Measurements from ENCODE around the gene TERF2IP.
A peak's percentile ranks its signal among the peaks of the same experiment; 100 is the strongest.

The TERF2IP gene

GRCh38 chr16:75644240-75645012 is 3.1 kb upstream of the TERF2IP start:
- no peak for DNase-seq

DNA sequence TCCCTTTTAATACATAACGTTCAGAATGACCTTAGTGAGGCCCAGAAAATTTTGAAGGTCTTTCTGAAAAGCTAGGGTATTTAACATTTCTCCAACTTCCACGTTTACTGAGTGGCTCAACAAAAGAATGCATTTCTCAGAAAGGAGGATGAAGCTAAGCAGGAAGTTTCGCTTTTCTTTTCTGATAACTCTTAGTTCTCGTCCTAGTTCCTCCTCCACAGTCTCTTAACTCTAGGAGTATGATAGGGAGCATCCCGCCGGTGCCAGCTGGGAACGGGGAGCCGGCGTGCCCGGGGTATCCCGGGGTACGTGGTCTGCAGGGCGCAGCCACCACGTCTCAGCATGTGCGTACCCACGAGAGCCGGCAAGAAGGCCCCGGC is 471 bp upstream of the TERF2IP start:
- no peak for DNase-seq

DNA sequence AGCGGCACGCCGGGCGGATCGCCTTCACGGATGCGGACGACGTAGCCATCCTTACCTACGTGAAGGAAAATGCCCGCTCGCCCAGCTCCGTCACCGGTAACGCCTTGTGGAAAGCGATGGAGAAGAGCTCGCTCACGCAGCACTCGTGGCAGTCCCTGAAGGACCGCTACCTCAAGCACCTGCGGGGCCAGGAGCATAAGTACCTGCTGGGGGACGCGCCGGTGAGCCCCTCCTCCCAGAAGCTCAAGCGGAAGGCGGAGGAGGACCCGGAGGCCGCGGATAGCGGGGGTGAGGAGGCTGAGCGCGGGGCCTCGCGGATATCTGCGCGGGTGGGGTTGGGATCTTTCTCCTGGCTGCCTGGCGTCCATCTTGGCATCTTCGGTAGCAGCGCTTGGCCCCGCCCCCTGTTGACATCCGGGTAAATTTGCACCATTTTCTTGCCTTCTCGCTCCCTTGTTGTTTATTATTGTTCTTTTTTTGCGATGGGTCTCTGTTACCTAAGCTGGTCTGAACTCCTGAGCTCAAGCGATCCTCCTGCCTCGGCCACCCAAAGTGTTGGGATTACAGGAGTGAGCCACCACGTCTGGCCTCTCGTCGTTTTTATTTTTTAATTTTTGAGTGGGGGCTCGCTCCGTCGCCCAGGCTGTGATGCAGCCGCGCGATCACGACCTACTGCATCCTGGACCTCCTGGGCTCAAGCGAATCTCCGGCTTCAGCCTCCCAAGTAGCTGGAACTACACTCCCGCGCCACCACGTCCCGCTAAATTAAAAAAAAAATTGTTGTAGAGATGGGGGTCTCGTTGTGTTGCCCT is 898 bp downstream of the TERF2IP start:
- peak; percentile 58 to 77 for DNase-seq

- DNase-seq: no peak
These were observed 6.3 kb downstream of the TERF2IP start for GRCh38 chr16:75653922-75654321.

GRCh38 chr16:75658175-75658574 is 10.6 kb downstream of the TERF2IP start:
- DNase-seq: no peak

DNA sequence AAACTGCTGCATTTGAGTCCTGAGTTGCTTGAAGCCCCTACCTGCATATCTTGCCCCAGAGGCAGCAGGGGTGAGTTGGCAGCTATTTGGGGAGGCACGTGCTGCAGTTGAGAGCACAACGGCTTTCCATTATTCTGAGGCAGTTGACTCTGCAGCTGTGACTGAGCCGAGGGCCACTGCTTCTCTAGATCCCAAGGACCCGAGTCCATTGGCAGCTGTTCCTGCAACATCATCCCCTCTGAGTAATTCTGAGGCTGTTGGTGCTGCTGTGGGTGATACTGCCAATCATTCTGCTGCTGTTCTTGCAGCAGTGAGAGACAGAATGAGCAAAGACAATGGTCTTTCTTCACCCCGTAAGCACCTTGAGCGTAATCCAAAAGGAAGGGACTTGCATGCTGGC is 12.7 kb downstream of the TERF2IP start:
- no peak for DNase-seq

GRCh38 chr16:75660726-75661302 is 13.2 kb downstream of the TERF2IP start:
- DNase-seq: no peak

GRCh38 chr16:75667503-75667902 is 19.9 kb downstream of the TERF2IP start:
- DNase-seq: peak in 1 of 2 experiments; percentile 1

GRCh38 chr16:75676909-75677308 is 29.3 kb downstream of the TERF2IP start, which contains the start of gene CPHXL2:
Gene CPHXL2 (minus strand): TSS chr16:75677009. CDS start chr16:75676999, 10 bp downstream.
- no peak for DNase-seq

DNA sequence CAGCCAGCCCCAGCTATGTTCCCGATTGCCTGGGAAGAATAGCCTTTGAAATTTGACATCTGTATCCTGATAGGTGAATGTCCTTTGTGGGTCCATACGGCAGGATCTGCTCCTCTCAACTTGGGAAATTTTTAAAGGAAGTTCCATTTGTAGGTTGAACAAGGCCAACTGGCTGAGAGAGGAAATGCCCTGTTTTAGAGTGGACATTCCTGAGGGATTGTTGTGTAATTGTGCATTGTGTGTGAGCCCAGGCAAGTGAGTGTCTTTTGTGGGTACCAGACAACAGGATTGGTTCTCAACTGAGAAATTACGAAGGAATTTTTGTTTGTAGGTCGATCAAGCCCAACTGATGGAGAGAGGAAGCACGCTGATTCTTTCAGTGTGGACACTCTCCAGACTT is 31.8 kb downstream of the TERF2IP start:
- no peak for DNase-seq

- no peak for DNase-seq
These were observed 34.7 kb downstream of the TERF2IP start for GRCh38 chr16:75682308-75682707.

GRCh38 chr16:75687361-75687760 is 39.8 kb downstream of the TERF2IP start:
- no peak for DNase-seq

DNA sequence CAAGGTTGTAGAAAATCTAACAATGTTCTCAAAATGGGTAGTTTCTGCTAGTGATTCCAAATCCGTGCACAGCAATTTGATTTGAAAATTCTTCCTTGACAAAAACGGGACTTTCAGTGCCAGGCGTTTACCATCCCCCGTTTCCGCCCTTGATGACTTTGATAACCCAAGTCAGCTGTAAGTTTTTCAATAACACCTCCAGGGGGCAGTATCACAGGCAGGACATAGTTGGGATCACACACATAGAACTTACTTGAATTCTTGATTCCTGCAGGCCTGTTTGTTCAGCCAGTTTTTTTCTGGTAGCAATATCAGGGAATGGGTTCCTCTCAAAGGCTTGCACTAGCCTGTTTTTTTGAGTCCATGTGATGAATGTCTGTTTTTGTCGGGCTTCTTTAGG is 48.1 kb downstream of the TERF2IP start:
- peak in 1 of 2 experiments; percentile 43 for DNase-seq

DNA sequence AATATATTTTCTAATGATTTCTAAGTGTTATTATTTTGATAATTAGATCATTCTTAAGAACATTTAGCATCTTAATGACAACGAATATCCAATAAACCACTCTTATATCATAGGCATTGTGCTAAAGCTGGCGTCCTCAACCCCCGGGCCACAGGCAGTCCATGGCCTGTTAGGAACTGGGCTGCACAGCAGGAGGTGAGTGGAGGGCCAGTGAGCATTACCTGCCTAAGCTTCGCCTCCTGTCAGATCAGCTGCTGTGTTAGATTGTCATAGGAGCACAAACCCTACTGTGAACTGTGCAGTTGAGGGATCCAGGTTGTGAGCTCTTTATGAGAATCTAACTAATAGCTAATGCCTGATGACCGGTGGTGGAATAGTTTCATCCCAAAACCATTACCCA is 50.0 kb downstream of the TERF2IP start:
- DNase-seq: no peak

GRCh38 chr16:75701361-75701760 is 53.8 kb downstream of the TERF2IP start, which contains the start of gene DUXB:
Gene DUXB (minus strand): TSS chr16:75701461. CDS start chr16:75701418, 43 bp downstream.
- DNase-seq: no peak

DNA sequence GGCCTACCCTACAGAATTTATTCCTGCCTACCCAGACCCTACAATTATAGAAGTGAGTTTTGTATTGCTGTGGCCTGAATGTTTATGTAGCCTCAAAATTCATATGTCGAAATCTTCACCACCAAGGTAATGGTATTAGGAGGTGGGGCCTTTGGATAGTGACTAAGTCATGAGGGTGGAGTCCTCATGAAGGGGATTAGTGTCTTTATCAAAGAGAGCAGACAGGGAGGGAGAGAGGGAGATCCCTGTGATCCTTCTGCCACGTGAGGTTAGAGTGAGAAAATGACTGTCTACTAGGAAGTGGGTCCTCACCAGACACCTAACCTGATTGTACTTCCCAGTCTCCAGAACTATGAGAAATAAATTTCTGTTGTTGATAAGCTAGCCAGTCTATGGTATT is 54.7 kb downstream of the TERF2IP start:
- DNase-seq: no peak

DNA sequence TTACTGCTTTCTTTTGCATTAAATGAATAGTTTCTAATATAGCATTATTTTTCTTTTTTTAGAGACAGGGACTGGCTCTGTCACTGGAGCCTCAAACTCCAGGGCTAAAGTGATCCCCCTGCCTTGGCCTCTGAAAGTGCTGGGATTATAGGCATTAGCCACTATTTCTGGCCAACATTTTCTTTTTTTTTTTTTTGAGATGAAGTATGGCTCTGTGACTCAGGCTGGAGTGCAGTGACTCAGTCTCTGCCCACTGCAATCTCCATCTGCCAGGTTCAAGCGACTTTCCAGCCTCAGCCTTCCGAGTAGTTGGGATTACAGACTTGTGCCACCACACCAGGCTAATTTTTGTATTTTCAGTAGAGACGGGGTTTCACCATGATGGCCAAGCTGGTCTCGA is 55.7 kb downstream of the TERF2IP start:
- no peak for DNase-seq

All from NCI-H526 (cell line).